Large intestine (tissue), 3 donors: Measurements from ENCODE around the gene CAMK2B. TPM values are rescaled to one million over a fixed set of nuclear protein-coding genes. Genes with fewer than 3 reads are reported as not detected.
A peak's percentile ranks its signal among the peaks of the same experiment; 100 is the strongest.

ENCODE experiments used
- DNase-seq, 2 donors: peaks; one replicate each; pipeline versions ENCODE4 v3.0.0 to v3.0.0-alpha.2; 2013
- H3K27ac ChIP-seq: one replicate; pipeline ENCODE4 v1.5.1; 2013; ENCODE audit warnings: low read length
- H3K27me3 ChIP-seq: 2 replicates; pipeline ENCODE4 v1.6.1; 2013; ENCODE audit warnings: low read length; ENCODE audit not compliant: control insufficient read depth, insufficient read depth
- H3K36me3 ChIP-seq: 2 replicates; pipeline ENCODE4 v1.6.1; 2013; ENCODE audit warnings: low read length; ENCODE audit not compliant: control insufficient read depth, insufficient read depth
- H3K4me1 ChIP-seq: one replicate; pipeline ENCODE4 v1.6.1; 2013; ENCODE audit warnings: low read length; ENCODE audit not compliant: control insufficient read depth, insufficient read depth
- H3K4me3 ChIP-seq: one replicate; pipeline ENCODE4 v1.5.1; 2013; ENCODE audit warnings: low read length
- H3K9me3 ChIP-seq: one replicate; pipeline ENCODE4 v1.6.1; 2013; ENCODE audit warnings: mild to moderate bottlenecking, low read depth, low read length, moderate library complexity; ENCODE audit not compliant: control insufficient read depth
- whole genome bisulfite sequencing: methylation state at CpG from one replicate; pipeline ENCODE4 v1.1.5; 2013; ENCODE audit warnings: low lambda C conversion rate; ENCODE audit not compliant: insufficient coverage; 5-methylcytosine and 5-hydroxymethylcytosine counted together
- polyA plus RNA-seq: library from polyadenylated mRNA; unstranded; fragments of 120-200 nt; gene quantifications from one replicate; pipeline ENCODE4 v1.2.1, GENCODE V29; 2013

Gene CAMK2B
- polyA plus RNA-seq, 1 donor = 4.4 TPM

GRCh38 chr7:44264221-44264931, 61.0 kb downstream of the CAMK2B start:
- peak in 1 of 2 donors; percentile 9 for DNase-seq
- no CpG with 5 or more reads among the region's 11 CpGs for WGBS
- Histone ChIP-seq H3K36me3 (no peaks in the 10 kb centered on the region), H3K9me3 (no peaks in the 10 kb centered on the region), H3K4me3 (no peak overlapping the region), H3K27me3 (peaks cover 16% of the 10 kb centered on the region), H3K4me1 (no peaks in the 10 kb centered on the region), H3K27ac (no peak overlapping the region)

GRCh38 chr7:44263326-44264082, 61.9 kb downstream of the CAMK2B start:
- DNase-seq = no peak
- Histone ChIP-seq H3K4me1 (no peaks in the 10 kb centered on the region), H3K27ac (no peak overlapping the region), H3K27me3 (peaks cover 16% of the 10 kb centered on the region), H3K9me3 (no peaks in the 10 kb centered on the region), H3K4me3 (no peak overlapping the region), H3K36me3 (no peaks in the 10 kb centered on the region)
- WGBS = no CpG with 5 or more reads among the region's 20 CpGs

GRCh38 chr7:44262031-44262430, 63.4 kb downstream of the CAMK2B start:
- no peak overlapping the region for H3K27ac ChIP-seq
- H3K9me3 ChIP-seq = no peaks in the 10 kb centered on the region
- H3K4me3 ChIP-seq = no peak overlapping the region
- no peaks in the 10 kb centered on the region for H3K36me3 ChIP-seq
- H3K4me1 ChIP-seq = peaks cover 10% of the 10 kb centered on the region
- DNase-seq = no peak
- WGBS = no CpG with 5 or more reads among the region's 9 CpGs
- H3K27me3 ChIP-seq = peaks cover 16% of the 10 kb centered on the region

GRCh38 chr7:44261240-44261639, 64.2 kb downstream of the CAMK2B start:
- no peaks in the 10 kb centered on the region for H3K9me3 ChIP-seq
- H3K4me1 ChIP-seq = peaks cover 10% of the 10 kb centered on the region
- no peak overlapping the region for H3K27ac ChIP-seq
- no peak for DNase-seq
- H3K4me3 ChIP-seq = no peak overlapping the region
- peaks cover 12% of the 10 kb centered on the region for H3K27me3 ChIP-seq
- no peaks in the 10 kb centered on the region for H3K36me3 ChIP-seq
- no CpG with 5 or more reads among the region's 5 CpGs for WGBS

- no CpG with 5 or more reads among the region's 18 CpGs for WGBS
- Histone ChIP-seq H3K36me3 (no peaks in the 10 kb centered on the region), H3K27ac (no peak overlapping the region), H3K4me3 (no peak overlapping the region), H3K9me3 (no peaks in the 10 kb centered on the region), H3K4me1 (peaks cover 10% of the 10 kb centered on the region), H3K27me3 (peaks cover 11% of the 10 kb centered on the region)
- no peak for DNase-seq
Observed at GRCh38 chr7:44259547-44260457, 65.6 kb downstream of the CAMK2B start.

- H3K27ac ChIP-seq = no peak overlapping the region
- no peaks in the 10 kb centered on the region for H3K36me3 ChIP-seq
- no CpG with 5 or more reads among the region's 14 CpGs for WGBS
- no peaks in the 10 kb centered on the region for H3K9me3 ChIP-seq
- H3K27me3 ChIP-seq = peaks cover 7% of the 10 kb centered on the region
- H3K4me3 ChIP-seq = no peak overlapping the region
- no peak for DNase-seq
- H3K4me1 ChIP-seq = peaks cover 10% of the 10 kb centered on the region
Observed at GRCh38 chr7:44258865-44259546, 66.4 kb downstream of the CAMK2B start.

- Histone ChIP-seq H3K27ac (no peak overlapping the region), H3K27me3 (peaks cover 5% of the 10 kb centered on the region), H3K36me3 (no peaks in the 10 kb centered on the region), H3K9me3 (no peaks in the 10 kb centered on the region), H3K4me3 (no peak overlapping the region), H3K4me1 (peaks cover 10% of the 10 kb centered on the region)
- no peak for DNase-seq
- WGBS = no CpG with 5 or more reads among the region's 4 CpGs
Observed at GRCh38 chr7:44258423-44258760, 67.0 kb downstream of the CAMK2B start.

GRCh38 chr7:44257618-44258422, 67.6 kb downstream of the CAMK2B start:
- WGBS = no CpG with 5 or more reads among the region's 18 CpGs
- peak overlapping the region; percentile 29 for H3K27ac ChIP-seq

GRCh38 chr7:44257213-44257612, 68.2 kb downstream of the CAMK2B start:
- Histone ChIP-seq H3K4me3 (no peak overlapping the region), H3K4me1 (peaks cover 10% of the 10 kb centered on the region), H3K9me3 (no peaks in the 10 kb centered on the region), H3K27me3 (peaks cover 3% of the 10 kb centered on the region), H3K36me3 (no peaks in the 10 kb centered on the region), H3K27ac (peak overlapping the region; percentile 29)
- no peak for DNase-seq
- WGBS = no CpG with 5 or more reads among the region's 6 CpGs

More at GRCh38 chr7:44257618-44258422, 67.6 kb downstream of the CAMK2B start:
- no peaks in the 10 kb centered on the region for H3K9me3 ChIP-seq
- peak; percentile 48 to 52 for DNase-seq
- no peaks in the 10 kb centered on the region for H3K36me3 ChIP-seq
- H3K4me3 ChIP-seq = no peak overlapping the region
- H3K4me1 ChIP-seq = peaks cover 10% of the 10 kb centered on the region
- H3K27me3 ChIP-seq = peaks cover 3% of the 10 kb centered on the region
